ENCODE results near the gene MCCC1. TPM values are rescaled to one million over a fixed set of nuclear protein-coding genes. Genes with fewer than 3 reads are reported as not detected.

MCCC1 gene
- 49.9 TPM for total RNA-seq
- long read RNA-seq, transcript MCCC1-201 (19 exons, 2,545 nt): major isoform, 77 of 146 reads
- long read RNA-seq, partial matches to known transcripts: 18 of 146 reads
- long read RNA-seq, other reads (novel, unspliced or antisense): 50 of 146 reads

GRCh38 chr3:183099026-183099837 lies at the start of gene MCCC1:
Gene MCCC1, minus strand, starts transcription at chr3:183099496. Its CDS starts 56 bp downstream, at chr3:183099440.
- peak; percentile 98 for DNase-seq
- peak; percentile 98 to 100 for ATAC-seq
- Histone ChIP-seq H3K4me1 (peaks cover 27% of the 10 kb centered on the region), H3K4me3 (peak within 1 kb of the TSS; percentile 81), H3K9me3 (no peaks in the 10 kb centered on the region), H3K36me3 (peaks cover 7% of the 10 kb centered on the region), H3K27ac (peak within 1 kb of the TSS; percentile 89), H3K27me3 (ENCODE audit: low read depth) (no peaks in the 10 kb centered on the region)
- TF ChIP-seq, protein P1, sequence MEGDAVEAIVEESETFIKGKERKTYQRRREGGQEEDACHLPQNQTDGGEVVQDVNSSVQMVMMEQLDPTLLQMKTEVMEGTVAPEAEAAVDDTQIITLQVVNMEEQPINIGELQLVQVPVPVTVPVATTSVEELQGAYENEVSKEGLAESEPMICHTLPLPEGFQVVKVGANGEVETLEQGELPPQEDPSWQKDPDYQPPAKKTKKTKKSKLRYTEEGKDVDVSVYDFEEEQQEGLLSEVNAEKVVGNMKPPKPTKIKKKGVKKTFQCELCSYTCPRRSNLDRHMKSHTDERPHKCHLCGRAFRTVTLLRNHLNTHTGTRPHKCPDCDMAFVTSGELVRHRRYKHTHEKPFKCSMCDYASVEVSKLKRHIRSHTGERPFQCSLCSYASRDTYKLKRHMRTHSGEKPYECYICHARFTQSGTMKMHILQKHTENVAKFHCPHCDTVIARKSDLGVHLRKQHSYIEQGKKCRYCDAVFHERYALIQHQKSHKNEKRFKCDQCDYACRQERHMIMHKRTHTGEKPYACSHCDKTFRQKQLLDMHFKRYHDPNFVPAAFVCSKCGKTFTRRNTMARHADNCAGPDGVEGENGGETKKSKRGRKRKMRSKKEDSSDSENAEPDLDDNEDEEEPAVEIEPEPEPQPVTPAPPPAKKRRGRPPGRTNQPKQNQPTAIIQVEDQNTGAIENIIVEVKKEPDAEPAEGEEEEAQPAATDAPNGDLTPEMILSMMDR (IDR thresholded peaks at IDR 0.05): no peak
- intact Hi-C loops (cut with DNase I): no loop called here

DNA sequence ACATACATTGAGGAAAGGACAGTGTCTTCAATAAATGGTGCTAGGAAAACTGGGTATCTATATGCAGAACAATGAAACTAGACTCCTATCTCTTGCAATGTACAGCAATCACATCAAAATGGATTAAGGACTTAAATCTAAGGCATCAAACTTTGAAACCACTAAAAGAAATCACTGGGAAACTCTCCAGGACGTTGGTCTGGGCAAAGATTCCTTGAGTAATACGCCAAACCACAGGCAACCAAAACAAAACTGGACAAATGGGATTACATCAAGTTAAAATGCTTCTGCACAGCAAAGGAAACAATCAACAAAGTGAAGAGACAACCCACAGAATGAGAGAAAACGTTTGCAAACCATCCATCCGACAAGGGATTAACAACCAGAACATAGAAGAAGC lies 48.8 kb upstream of the MCCC1 start:
- Histone ChIP-seq H3K36me3 (no peaks in the 10 kb centered on the region), H3K27me3 (ENCODE audit: low read depth) (no peaks in the 10 kb centered on the region), H3K27ac (no peak overlapping the region), H3K4me1 (peaks cover 12% of the 10 kb centered on the region), H3K9me3 (no peaks in the 10 kb centered on the region), H3K4me3 (no peak overlapping the region)
- ATAC-seq: no peak
- intact Hi-C loops (cut with DNase I): no loop called here
- DNase-seq: no peak
- TF ChIP-seq, protein P1 (IDR thresholded peaks at IDR 0.05): no peak

- H3K36me3 ChIP-seq: peaks cover 6% of the 10 kb centered on the region
- no peaks in the 10 kb centered on the region for H3K9me3 ChIP-seq
- H3K27ac ChIP-seq: no peak overlapping the region
- intact Hi-C loops (cut with DNase I): no loop called here
- no peak for DNase-seq
- no peaks in the 10 kb centered on the region for H3K27me3 ChIP-seq (ENCODE audit: low read depth)
- peak; percentile 55 to 71 for ATAC-seq
- H3K4me3 ChIP-seq: no peak overlapping the region
- TF ChIP-seq, protein P1 (IDR thresholded peaks at IDR 0.05): no peak
- H3K4me1 ChIP-seq: no peaks in the 10 kb centered on the region
Measured at GRCh38 chr3:183144363-183144762, 45.1 kb upstream of the MCCC1 start.

DNA sequence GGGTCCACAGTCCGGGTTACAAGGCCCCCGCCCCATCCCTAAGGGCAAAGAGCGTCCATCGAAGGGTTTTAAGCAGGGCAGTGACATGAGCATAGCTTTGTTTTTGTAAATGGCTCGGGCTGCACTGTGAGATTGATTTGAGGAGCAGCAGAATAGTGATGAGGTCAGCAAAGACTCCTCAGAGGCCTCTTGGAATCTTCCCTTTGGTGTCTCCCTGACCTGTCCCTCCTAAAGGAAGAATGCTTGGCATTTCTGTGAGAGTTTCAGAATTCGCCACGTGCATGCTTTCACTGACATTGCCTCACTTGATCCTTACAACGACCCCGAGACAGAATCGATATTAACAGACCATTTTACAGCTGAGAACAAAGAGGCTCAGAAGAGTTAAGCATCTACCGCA lies 42.9 kb upstream of the MCCC1 start:
- intact Hi-C loops (cut with DNase I): no loop called here
- Histone ChIP-seq H3K27me3 (ENCODE audit: low read depth) (no peaks in the 10 kb centered on the region), H3K27ac (no peak overlapping the region), H3K36me3 (peaks cover 6% of the 10 kb centered on the region), H3K9me3 (no peaks in the 10 kb centered on the region), H3K4me3 (no peak overlapping the region), H3K4me1 (no peaks in the 10 kb centered on the region)
- TF ChIP-seq, protein P1 (IDR thresholded peaks at IDR 0.05): no peak
- DNase-seq (no peak), ATAC-seq (no peak)

DNA sequence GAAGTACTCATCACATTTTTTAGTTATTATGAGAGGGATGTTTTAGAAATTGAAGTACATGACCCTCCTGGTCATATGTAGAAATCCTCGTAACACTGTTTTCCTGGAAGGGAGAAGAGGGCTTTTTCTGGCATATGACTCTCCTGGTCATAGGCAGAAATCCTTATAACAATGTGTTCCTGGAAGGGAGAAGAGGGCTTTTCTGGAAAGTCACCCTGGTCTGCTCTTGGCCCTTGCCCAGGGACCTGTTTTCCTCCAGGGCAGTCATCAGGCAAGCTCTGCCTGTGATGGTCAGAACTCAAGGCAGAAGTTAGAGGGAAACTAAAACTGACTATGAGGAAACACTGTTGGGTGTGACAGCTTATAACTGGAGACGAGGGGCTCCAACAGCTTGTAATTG lies 35.5 kb upstream of the MCCC1 start:
- H3K27ac ChIP-seq: no peak overlapping the region
- no peaks in the 10 kb centered on the region for H3K9me3 ChIP-seq
- DNase-seq (no peak), ATAC-seq (peak; percentile 73 to 78)
- peaks cover under 1% of the 10 kb centered on the region for H3K36me3 ChIP-seq
- H3K4me3 ChIP-seq: no peak overlapping the region
- intact Hi-C loops (cut with DNase I): no loop called here
- H3K4me1 ChIP-seq: peaks cover 25% of the 10 kb centered on the region
- no peaks in the 10 kb centered on the region for H3K27me3 ChIP-seq (ENCODE audit: low read depth)
- TF ChIP-seq, protein P1 (IDR thresholded peaks at IDR 0.05): no peak

Data from lower lobe of right lung (tissue), 2 donors.